NB4 (cell line): Measurements from ENCODE around the gene RHOXF2.
"Not testable (repeated sequence)": the region's sequence is repeated elsewhere in the genome, so short reads cannot be mapped to it uniquely, and the experiment has no call there.

Source experiments
- CTCF ChIP-seq: IDR thresholded peaks from one replicate; pipeline ENCODE4 v1.5.1; 2012; ENCODE audit warnings: low read depth, low read length
- MAX ChIP-seq: IDR thresholded peaks from 2 replicates; pipeline ENCODE4 v1.6.1; 2011; ENCODE audit warnings: low read depth, low read length
- POLR2A ChIP-seq: IDR thresholded peaks from 2 replicates; pipeline ENCODE4 v1.6.1; 2011; ENCODE audit warnings: mild to moderate bottlenecking; ENCODE audit not compliant: insufficient read length; ENCODE audit errors: extremely low read depth

GRCh38 chrX:120196626-120197283 lies 38.3 kb downstream of the RHOXF2 start:
- TF ChIP-seq CTCF, POLR2A, MAX: not testable (repeated sequence)
